HepG2 (cell line): Measurements from ENCODE around the gene QDPR. TPM values are rescaled to one million over a fixed set of nuclear protein-coding genes. Genes with fewer than 3 reads are reported as not detected.
A peak's percentile ranks its signal among the peaks of the same experiment; 100 is the strongest.

ENCODE experiments used
- AGO1 ChIP-seq: fragments of 200-400 bp; formaldehyde crosslinking; IDR thresholded peaks from 2 replicates; pipeline ENCODE4 v1.6.1; 2017; ENCODE audit warnings: mild to moderate bottlenecking, low read depth, low read length, moderate library complexity; ENCODE audit not compliant: poor library complexity, severe bottlenecking
- ARID5B ChIP-seq: IDR thresholded peaks from 2 replicates; pipeline ENCODE4 v1.4.0; 2020; ENCODE audit warnings: mild to moderate bottlenecking, missing genetic modification reagents
- CBX2 ChIP-seq, 2 experiments: fragments of 200-600 bp in 1 of 2; sonication (generic); formaldehyde crosslinking in 1 of 2; IDR thresholded peaks; 2 replicates each; pipeline versions ENCODE4 v1.7.0 to v1.8.1; 2018 to 2022; ENCODE audit warnings: low read depth in 2 of 2, low read length in 1 of 2, mild to moderate bottlenecking in 1 of 2, missing genetic modification reagents in 1 of 2
- HMG20B ChIP-seq: conservative IDR thresholded peaks from 2 replicates; pipeline ENCODE4 v1.6.1; 2016; ENCODE audit warnings: missing genetic modification reagents, missing compliant biosample characterization
- HNF4G ChIP-seq, 2 experiments: sonication (generic) in 1 of 2; formaldehyde crosslinking in 1 of 2; IDR thresholded peaks; 2 replicates each; pipeline versions ENCODE4 v1.4.0 to v1.6.1; 2011 to 2020; ENCODE audit warnings: borderline replicate concordance in 2 of 2, low read depth in 2 of 2, mild to moderate bottlenecking in 2 of 2, low read length in 1 of 2, missing genetic modification reagents in 1 of 2, moderate library complexity in 1 of 2
- KDM3A ChIP-seq: IDR thresholded peaks from 2 replicates; pipeline ENCODE4 v1.6.1; 2018; ENCODE audit warnings: low read depth, missing compliant biosample characterization
- MAFF ChIP-seq: IDR thresholded peaks from 2 replicates; pipeline ENCODE4 v1.6.1; 2011; ENCODE audit warnings: low read depth, low read length, improper control_type of control experiment
- MEIS1 ChIP-seq: sonication (generic); formaldehyde crosslinking; IDR thresholded peaks from 2 replicates; pipeline ENCODE4 v1.9.0; 2021; ENCODE audit warnings: mild to moderate bottlenecking, missing genetic modification reagents, moderate library complexity, borderline replicate concordance
- MXI1 ChIP-seq: IDR thresholded peaks from 3 replicates; pipeline ENCODE4 v1.6.1; 2012; ENCODE audit warnings: low read depth, low read length, inconsistent platforms, borderline replicate concordance
- NCOA2 ChIP-seq: sonication (generic); formaldehyde crosslinking; IDR thresholded peaks from 2 replicates; pipeline ENCODE4 v1.8.0; 2022; ENCODE audit warnings: inconsistent platforms
- NR1H2 ChIP-seq: sonication (generic); formaldehyde crosslinking; IDR thresholded peaks from 2 replicates; pipeline ENCODE4 v1.8.1; 2022; ENCODE audit warnings: low read depth, missing genetic modification reagents, borderline replicate concordance
- NR2F6 ChIP-seq, 2 experiments: IDR thresholded peaks; 2 replicates each; pipeline ENCODE4 v1.6.1; 2016; ENCODE audit warnings: antibody characterized with exemption in 1 of 2, mild to moderate bottlenecking in 1 of 2
- RARA ChIP-seq: IDR thresholded peaks from 2 replicates; pipeline ENCODE4 v1.6.1; 2016; ENCODE audit warnings: missing genetic modification reagents, missing compliant biosample characterization
- SIN3B ChIP-seq: fragments of 150-350 bp; IDR thresholded peaks from 2 replicates; pipeline ENCODE4 v1.6.1; 2014; ENCODE audit warnings: low read length
- SIX1 ChIP-seq: sonication (generic); formaldehyde crosslinking; IDR thresholded peaks from 2 replicates; pipeline ENCODE4 v1.4.0; 2020; ENCODE audit warnings: missing genetic modification reagents, borderline replicate concordance
- SMARCE1 ChIP-seq: fragments of 450-650 bp; IDR thresholded peaks from 2 replicates; pipeline ENCODE4 v1.6.1; 2017; ENCODE audit warnings: borderline replicate concordance
- THRA ChIP-seq: sonication (generic); formaldehyde crosslinking; IDR thresholded peaks from 2 replicates; pipeline ENCODE4 v1.4.0; 2020; ENCODE audit warnings: missing genetic modification reagents, borderline replicate concordance
- U2AF2 ChIP-seq: fragments of 200-400 bp; formaldehyde crosslinking; IDR thresholded peaks from 2 replicates; pipeline ENCODE4 v1.6.1; 2017; ENCODE audit warnings: low read depth, mild to moderate bottlenecking, low read length
- ZNF207 ChIP-seq: fragments of 450-650 bp; IDR thresholded peaks from 2 replicates; pipeline ENCODE4 v1.6.1; 2016; ENCODE audit warnings: antibody characterized with exemption, borderline replicate concordance
- ZNF333 ChIP-seq: sonication (generic); formaldehyde crosslinking; IDR thresholded peaks from 2 replicates; pipeline ENCODE4 v1.4.0; 2020; ENCODE audit warnings: mild to moderate bottlenecking, missing genetic modification reagents, borderline replicate concordance
- ZNF441 ChIP-seq: sonication (generic); formaldehyde crosslinking; IDR thresholded peaks from 2 replicates; pipeline ENCODE4 v1.7.0; 2021; ENCODE audit warnings: missing genetic modification reagents, borderline replicate concordance
- ZNF556 ChIP-seq: sonication (generic); formaldehyde crosslinking; IDR thresholded peaks from 2 replicates; pipeline ENCODE4 v1.4.0; 2020; ENCODE audit warnings: mild to moderate bottlenecking, missing genetic modification reagents, borderline replicate concordance
- ZNF703 ChIP-seq: sonication (generic); formaldehyde crosslinking; IDR thresholded peaks from 2 replicates; pipeline ENCODE4 v1.5.1; 2020; ENCODE audit warnings: missing genetic modification reagents, mild to moderate bottlenecking, moderate library complexity, borderline replicate concordance
- ZNF772 ChIP-seq: sonication (generic); formaldehyde crosslinking; IDR thresholded peaks from 2 replicates; pipeline ENCODE4 v1.5.0; 2020; ENCODE audit warnings: mild to moderate bottlenecking, missing genetic modification reagents
- ZNF883 ChIP-seq: sonication (generic); formaldehyde crosslinking; IDR thresholded peaks from 2 replicates; pipeline ENCODE4 v1.5.1; 2020; ENCODE audit warnings: mild to moderate bottlenecking, missing genetic modification reagents; ENCODE audit errors: not compliant biosample characterization
- polyA plus RNA-seq, 8 experiments: library from polyadenylated mRNA; depleted of rRNA in 3 of 8; stranded (reverse) in 7 of 8; unstranded in 1 of 8; fragments of >200 nt; fragmentation: Illumina TruSeq in 4 of 8; extraction: Trizol in 4 of 8; gene quantifications; 2 replicates each; pipeline versions ENCODE4 v1.2.1 to v1.2.3, GENCODE V29; 2011 to 2016; ENCODE audit warnings: low read depth in 4 of 8, missing spikeins in 1 of 8, mixed read lengths in 1 of 8; ENCODE audit not compliant: insufficient read depth in 1 of 8
- total RNA-seq, 5 experiments: library from RNA; depleted of rRNA; stranded (reverse); fragments of >200 nt; fragmentation: Illumina TruSeq; extraction: Trizol; gene quantifications; 2 replicates each; pipeline ENCODE4 v1.2.3, GENCODE V29; 2016; ENCODE audit warnings: low read depth in 1 of 5

QDPR gene
- total and polyA plus RNA-seq, 2 of the 13 experiments (the other 11 are each of a cell fraction or from before 2014, with no cell fraction given): 9.9 to 95.5 TPM

GRCh38 chr4:17511051-17511450 is 839 bp downstream of the QDPR start (continued):
- TF ChIP-seq RARA: no peak
- TF ChIP-seq ZNF441: no peak
- TF ChIP-seq THRA (CRISPR knock-in tag): no peak
- TF ChIP-seq U2AF2: no peak
- TF ChIP-seq NR2F6 (IDR thresholded peaks at IDR 0.05): peak; percentile 65
- TF ChIP-seq NR2F6 (CRISPR knock-in tag; IDR thresholded peaks at IDR 0.05): peak; percentile 63; the same call in 1 of the 2 replicates
- TF ChIP-seq NCOA2 (CRISPR knock-in tag): no peak
- 0 out of 2 replicates have a peak, but pooled peaks have one; percentile 33 for TF ChIP-seq MAFF
- TF ChIP-seq ZNF883 (CRISPR knock-in tag): no peak
- no peak for TF ChIP-seq ZNF207
- TF ChIP-seq MXI1: no peak
- TF ChIP-seq CBX2 (IDR thresholded peaks at IDR 0.05; ENCODE audit: low read depth, low read length): no peak
- TF ChIP-seq CBX2 (CRISPR knock-in tag; IDR thresholded peaks at IDR 0.05; ENCODE audit: low read depth): no peak
- TF ChIP-seq KDM3A (CRISPR knock-in tag): 0 out of 2 replicates have a peak, but pooled peaks have one; percentile 17
- no peak for TF ChIP-seq ZNF333 (CRISPR knock-in tag)
- TF ChIP-seq HMG20B (CRISPR knock-in tag): no peak
- no peak for TF ChIP-seq ZNF703 (CRISPR knock-in tag)
- no peak for TF ChIP-seq ZNF556
- no peak for TF ChIP-seq AGO1
- no peak for TF ChIP-seq SMARCE1
- no peak for TF ChIP-seq ZNF772
- peak; percentile 9; the same call in 1 of the 2 replicates for TF ChIP-seq ARID5B (CRISPR knock-in tag)
- no peak for TF ChIP-seq NR1H2
- TF ChIP-seq HNF4G (IDR thresholded peaks at IDR 0.05; ENCODE audit: borderline replicate concordance, low read depth, low read length): peak; percentile 36; the same call in 1 of the 2 replicates
- no peak for TF ChIP-seq HNF4G (CRISPR knock-in tag; IDR thresholded peaks at IDR 0.05; ENCODE audit: borderline replicate concordance, low read depth)
- TF ChIP-seq SIX1: peak; percentile 55; the same call in 1 of the 2 replicates
- no peak for TF ChIP-seq SIN3B
- no peak for TF ChIP-seq MEIS1
